C4-2B (cell line): ENCODE measurements around the gene GAD2.

Experiments
- H3K27ac ChIP-seq: fragments of 450-650 bp; 2 replicates; pipeline ENCODE4 v1.5.1; 2017
- ZFX ChIP-seq: fragments of 450-650 bp; IDR thresholded peaks from 2 replicates; pipeline ENCODE4 v1.6.1; 2017
- TF ChIP-seq, protein P1 (sequence below): fragments of 450-650 bp; conservative IDR thresholded peaks from 2 replicates; pipeline ENCODE4 v1.5.1; 2017; ENCODE audit warnings: mild to moderate bottlenecking

The GAD2 gene

GRCh38 chr10:26198119-26198518 lies 18.5 kb upstream of the GAD2 start:
- H3K27ac ChIP-seq, result no peak overlapping the region
- no peak for TF ChIP-seq ZFX
- TF ChIP-seq, protein P1, sequence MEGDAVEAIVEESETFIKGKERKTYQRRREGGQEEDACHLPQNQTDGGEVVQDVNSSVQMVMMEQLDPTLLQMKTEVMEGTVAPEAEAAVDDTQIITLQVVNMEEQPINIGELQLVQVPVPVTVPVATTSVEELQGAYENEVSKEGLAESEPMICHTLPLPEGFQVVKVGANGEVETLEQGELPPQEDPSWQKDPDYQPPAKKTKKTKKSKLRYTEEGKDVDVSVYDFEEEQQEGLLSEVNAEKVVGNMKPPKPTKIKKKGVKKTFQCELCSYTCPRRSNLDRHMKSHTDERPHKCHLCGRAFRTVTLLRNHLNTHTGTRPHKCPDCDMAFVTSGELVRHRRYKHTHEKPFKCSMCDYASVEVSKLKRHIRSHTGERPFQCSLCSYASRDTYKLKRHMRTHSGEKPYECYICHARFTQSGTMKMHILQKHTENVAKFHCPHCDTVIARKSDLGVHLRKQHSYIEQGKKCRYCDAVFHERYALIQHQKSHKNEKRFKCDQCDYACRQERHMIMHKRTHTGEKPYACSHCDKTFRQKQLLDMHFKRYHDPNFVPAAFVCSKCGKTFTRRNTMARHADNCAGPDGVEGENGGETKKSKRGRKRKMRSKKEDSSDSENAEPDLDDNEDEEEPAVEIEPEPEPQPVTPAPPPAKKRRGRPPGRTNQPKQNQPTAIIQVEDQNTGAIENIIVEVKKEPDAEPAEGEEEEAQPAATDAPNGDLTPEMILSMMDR, result no peak

- TF ChIP-seq, protein P1, result no peak
- no peak for TF ChIP-seq ZFX
- no peak overlapping the region for H3K27ac ChIP-seq
Observed at GRCh38 chr10:26199841-26200240, 16.7 kb upstream of the GAD2 start.

- no peak for TF ChIP-seq ZFX
- TF ChIP-seq, protein P1, result no peak
- H3K27ac ChIP-seq, result no peak overlapping the region
Observed at GRCh38 chr10:26205223-26205622, 11.4 kb upstream of the GAD2 start.

DNA sequence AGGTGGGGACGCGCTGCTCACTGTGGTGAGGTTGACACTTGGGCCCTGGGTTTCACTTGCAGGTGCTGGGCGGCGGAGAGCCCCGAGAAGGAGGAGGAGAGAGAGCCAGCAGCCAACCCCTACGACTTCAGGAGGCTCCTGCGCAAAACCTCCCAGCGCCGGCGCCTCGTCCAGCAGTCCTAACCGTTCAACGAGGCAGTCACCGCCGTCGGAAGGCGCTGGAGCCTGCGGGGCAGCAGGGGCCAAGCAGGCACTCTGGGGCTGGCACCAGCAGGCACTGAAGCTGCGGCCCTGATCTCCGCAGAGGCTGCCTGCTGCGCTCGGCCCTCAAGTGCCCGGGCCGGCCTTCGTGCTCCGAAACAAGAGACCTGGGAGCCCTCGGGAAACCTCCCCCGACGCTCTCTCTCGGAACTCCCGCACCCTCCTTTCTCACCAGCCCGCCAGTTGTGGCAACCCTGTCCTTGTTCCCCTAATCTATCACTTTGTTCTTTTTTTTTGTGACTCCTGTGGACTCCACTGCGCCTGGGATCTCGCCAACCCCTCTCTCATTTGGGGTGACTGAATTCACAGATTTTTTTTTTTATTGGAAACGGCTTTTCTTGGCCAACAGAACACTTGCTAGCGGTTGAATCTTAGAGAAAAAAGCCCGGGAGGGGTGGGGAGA lies 4.7 kb upstream of the GAD2 start:
- H3K27ac ChIP-seq, result no peak overlapping the region
- TF ChIP-seq ZFX, result no peak
- TF ChIP-seq, protein P1, result no peak

DNA sequence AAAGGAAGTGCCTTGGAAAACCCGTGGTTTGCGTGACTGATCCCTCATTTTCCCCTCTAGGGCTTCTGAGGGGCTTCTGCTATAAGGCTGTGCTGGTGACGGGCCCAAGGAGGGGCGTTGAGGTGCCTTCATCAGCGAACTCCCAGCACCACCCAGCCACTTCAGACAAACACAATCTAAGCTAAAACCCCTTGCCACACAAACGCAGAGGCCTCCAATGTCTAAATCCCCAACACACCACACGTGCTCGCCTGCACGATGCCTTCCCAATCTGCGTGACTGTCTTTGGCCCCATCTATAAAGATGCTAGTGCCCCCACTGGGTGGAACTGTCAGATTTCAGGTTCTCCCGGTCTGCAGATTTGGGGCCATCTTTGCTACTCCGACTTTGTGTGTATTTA lies 4.1 kb upstream of the GAD2 start:
- TF ChIP-seq ZFX, result no peak
- TF ChIP-seq, protein P1, result no peak
- H3K27ac ChIP-seq, result no peak overlapping the region

DNA sequence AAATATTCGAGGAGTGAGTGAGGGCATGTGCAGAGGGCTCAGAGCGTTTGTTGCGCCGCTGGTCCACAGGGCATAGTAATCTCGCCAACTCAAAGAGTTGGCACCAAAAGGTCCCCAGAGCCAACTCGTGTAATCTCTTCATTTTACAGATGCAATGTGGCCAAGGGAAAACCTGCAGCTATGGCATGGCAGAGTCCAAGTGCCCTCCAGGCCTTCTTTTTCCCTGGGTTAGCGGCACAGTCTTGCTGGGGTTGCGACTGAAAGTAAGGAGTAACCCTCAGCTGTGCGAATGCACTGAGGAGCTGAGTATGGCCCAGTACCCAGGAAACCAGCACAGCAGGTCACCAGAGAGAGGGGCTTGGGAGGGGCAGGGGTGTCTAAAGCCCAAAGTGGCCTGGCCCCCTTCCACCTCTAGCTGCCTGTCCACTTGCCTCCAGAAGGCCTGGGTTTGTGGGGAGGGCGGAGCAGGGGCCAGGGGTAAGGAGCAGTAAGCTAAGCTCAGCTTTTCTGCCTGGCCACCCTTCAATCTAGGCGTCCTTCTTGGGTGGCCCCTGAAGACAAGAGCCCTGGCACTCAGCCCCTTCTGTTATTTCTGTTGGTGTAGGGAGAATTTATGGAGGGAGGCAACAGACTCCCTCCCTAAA lies 3.3 kb upstream of the GAD2 start:
- no peak overlapping the region for H3K27ac ChIP-seq
- no peak for TF ChIP-seq ZFX
- TF ChIP-seq, protein P1, result no peak

GRCh38 chr10:26214004-26214403 lies 2.6 kb upstream of the GAD2 start:
- H3K27ac ChIP-seq, result no peak overlapping the region
- TF ChIP-seq, protein P1, result no peak
- TF ChIP-seq ZFX, result no peak
